NCI-H446 (cell line): ENCODE measurements around the gene PIK3R2.
"Not testable (repeated sequence)": the region's sequence is repeated elsewhere in the genome, so short reads cannot be mapped to it uniquely, and the experiment has no call there.

Experiments
- DNase-seq, 2 experiments: peaks; one replicate each; lab custom pipeline; 2025; lab: John Stamatoyannopoulos, UW

The PIK3R2 gene

DNA sequence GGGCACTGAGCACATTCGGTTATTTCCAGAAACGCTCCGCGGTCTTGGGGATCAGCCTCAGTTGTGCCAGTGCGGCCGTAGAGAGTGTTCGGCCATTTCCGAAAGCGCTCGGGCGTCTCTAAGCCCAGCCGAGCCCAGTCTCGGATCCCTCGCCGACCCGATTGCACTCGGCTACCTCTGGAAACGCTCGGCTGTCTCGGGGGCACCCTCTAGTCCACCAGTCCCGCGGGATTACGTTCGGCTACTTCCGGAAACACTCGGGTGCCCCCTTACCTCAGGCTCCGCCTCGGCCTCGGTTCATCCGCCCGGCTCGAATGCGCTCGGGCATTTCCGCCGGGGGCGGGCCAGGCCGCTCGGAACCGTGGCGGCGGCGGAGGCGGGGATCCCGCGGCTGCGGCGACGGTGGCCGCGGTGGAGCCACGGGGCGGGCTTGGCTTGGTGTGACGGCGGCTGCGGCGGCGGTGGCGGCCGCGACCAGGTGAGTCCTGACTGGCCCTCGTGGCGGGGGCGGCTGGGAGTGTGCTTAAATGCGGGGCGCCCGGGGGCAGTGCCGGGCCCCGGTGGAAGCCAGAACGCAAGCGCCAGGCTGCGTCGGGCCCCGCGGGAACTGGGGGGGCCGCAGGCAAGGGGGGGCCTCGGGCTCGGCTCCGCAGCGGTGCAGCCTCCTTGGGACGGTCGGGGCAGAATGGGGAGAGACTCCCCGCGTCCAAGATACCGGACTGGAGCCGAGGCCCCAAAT is at the start of gene PIK3R2:
Gene PIK3R2, plus strand, starts transcription at position 347 of the 739 bp plus-strand sequence. CDS start 2,717 bp downstream, outside the sequence.
- peak; percentile 99 to 100 for DNase-seq

DNA sequence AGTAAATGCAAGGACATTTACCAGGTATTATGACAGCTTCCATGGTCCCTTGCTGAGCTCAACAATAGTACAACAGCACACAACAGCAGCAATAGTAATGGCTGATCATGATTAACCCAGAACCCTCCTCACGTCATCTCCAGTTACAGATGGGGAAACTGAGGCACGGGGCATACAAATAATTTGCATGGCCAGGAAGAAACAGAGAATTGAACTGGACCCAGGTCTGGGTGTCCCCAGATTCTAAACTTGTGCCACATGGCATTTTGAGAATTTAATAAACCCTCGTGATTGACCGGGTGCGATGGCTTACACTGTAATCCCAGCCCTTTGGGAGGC is 48.2 kb upstream of the PIK3R2 start:
- no peak for DNase-seq

DNA sequence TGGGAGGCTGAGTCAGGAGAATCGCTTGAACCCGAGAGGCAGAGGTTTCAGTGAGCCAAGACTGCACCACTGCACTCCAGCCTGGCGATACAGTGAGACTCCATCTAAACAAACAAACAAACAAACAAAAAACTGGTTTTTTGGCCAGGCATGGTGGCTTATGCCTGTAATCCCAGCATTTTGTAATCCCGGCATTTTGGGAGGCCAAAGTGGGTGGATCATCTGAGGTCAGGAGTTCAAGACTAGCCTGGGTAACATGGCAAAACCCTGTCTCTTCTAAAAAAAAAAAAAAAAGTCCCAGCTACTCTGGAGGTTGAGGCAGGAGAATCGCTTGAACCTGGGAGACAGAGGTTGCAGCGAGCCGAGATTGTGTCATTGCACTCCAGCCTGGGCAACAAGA is 47.7 kb upstream of the PIK3R2 start:
- not testable (repeated sequence) for DNase-seq

DNA sequence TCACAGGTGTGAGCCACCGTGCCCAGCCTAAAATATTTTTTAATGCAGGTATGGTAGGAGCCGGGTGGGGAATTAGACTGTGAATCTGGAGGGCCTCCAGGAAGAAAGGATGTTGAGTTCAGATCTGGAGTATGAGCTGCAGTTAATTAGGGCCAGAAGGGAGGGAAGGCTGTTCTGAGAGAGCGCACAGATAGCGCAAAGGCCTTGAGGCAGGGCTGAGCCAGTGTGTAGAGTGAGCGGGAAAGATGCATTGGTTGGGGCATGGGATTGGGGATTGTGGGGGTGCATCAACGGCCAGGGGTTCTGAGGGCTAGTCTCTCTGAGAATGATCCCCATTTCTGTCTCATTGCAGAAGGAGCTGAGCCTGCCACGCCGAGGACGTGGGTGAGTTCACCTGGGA is 45.7 kb upstream of the PIK3R2 start:
- no peak for DNase-seq

DNA sequence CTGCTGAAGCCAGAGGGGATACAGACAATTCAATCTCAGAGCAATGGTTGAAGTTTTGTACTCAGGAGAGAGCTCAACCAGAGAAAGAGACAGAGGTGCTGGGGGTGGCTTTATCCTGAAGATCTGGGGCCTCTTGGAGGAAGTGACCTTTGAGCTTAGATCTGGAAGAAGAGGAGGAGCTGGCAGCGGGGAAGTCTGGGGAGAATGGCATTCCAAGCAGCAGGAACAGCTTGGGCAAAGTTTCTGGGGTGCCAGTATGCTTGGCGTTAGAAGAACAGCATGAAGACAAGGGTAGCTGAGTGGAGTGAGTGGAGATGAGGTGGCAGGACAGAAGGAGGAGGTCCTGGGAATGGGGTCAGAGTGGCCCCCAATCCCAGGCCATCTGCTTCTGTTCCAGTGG is 44.1 kb upstream of the PIK3R2 start:
- no peak for DNase-seq

DNA sequence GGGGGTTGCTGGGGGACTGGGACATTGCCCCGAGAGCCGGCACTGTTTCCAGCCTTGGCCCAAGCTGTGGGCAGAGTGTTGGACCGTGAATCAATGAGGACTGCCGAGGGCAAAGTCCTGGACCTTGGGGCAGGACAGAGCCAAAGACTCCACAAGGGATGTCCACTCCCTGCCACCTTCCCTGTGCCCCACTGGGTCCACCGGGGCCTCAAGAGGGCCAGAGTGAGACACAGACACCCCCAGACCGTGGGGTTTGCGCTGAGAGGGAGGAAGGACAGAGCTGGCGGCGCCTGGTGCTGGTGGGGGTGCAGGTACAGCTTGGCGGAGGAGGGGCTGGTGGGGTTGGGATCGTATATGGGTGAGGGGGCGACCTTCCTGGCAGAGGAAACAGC is 43.6 kb upstream of the PIK3R2 start:
- no peak for DNase-seq

DNA sequence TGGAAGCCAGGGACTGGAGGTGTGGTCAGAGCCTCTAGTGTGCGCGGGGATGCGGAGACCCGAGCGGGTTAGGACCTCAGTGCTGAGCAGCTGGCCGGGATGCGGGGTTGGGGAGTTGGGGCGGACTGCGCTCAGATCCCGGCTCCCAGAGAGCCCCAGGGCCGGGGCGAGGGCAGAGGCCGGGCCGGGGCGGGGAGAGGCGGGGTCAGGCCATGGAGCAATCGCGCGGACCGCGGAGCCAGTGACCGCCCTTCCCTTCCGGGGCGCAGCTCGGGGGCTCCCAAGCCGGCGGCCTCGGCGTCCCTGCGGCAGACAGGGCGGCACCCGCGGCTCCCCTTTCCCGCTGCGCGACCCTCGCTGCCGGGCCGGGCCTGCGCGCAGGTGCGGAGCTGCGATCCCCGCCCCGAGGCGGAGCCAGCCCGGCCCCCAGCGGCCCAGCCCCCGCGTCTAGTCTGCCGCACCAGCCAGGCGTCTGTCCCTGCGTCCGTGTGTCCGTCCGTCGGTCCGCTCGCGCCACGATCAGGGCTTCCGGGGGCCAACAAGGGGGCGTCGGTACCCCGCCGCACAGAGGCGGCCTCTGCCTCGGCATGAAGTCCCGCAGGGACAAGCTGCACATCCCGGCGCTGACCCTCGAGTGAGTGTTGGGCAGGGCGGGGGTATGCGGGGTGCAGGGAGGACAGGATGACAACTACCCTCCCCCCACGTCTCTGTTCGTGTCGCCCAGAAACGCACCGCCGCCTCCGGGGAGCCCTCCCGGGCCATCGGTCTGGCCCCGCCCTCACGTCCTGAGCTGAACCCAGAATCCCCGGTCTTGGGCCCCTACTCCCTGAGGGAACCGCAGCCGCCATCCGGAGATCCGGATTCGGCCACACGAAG is 43.0 kb upstream of the PIK3R2 start:
- DNase-seq, result no peak

DNA sequence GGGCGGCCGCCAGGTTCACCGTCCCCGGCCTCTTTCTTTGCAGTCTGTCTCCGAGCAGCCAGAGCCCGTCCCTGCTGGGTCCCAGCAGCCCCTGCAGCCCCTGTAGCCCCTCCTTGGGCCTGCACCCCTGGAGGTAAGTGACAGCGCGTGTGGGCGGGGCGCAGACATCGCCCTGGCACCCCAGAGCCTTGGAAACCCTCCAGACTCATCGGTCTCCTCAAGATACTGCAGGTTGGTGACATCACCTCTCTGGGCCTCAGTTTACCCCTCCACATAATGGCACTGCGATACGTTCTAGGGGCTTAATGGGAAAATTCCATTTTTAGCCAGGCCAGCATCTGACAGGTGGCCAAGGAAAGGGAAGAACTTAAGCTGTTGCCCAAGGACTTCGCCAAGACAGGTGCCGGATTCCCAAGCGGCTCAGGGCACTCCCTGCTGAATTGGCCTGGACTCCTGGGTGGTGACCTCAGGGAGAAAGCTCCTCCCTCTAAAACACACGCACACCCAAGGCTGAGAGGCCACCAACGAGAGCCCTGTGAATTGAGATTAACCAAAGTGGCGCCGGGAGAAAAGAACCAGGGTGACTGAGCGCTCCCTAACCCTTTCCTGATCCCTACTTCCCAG is 42.2 kb upstream of the PIK3R2 start:
- no peak for DNase-seq

DNA sequence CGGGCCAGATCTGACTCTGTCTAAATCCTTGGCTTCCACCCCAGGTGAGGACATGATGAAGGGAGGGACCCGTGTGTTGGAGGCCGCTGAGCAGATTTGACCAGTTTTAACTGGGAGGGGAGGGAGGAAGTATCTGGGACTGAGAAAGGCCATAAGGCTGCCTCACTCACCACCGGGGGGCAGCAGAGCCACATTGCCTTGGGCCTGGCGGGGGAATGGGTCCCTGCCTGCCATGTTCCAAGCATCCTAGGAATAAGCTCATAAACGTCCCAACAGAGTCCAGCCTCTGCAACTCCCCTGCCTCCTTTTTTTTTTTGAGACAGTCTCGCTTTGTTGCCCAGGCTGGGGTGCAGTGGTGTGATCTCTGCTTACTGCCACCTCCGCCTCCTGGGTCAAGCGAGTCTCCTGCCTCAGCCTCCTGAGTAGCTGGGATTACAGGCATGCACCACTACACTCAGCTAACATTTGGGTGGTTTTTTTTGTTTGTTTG is 39.9 kb upstream of the PIK3R2 start:
- DNase-seq, result peak; percentile 79 to 86

DNA sequence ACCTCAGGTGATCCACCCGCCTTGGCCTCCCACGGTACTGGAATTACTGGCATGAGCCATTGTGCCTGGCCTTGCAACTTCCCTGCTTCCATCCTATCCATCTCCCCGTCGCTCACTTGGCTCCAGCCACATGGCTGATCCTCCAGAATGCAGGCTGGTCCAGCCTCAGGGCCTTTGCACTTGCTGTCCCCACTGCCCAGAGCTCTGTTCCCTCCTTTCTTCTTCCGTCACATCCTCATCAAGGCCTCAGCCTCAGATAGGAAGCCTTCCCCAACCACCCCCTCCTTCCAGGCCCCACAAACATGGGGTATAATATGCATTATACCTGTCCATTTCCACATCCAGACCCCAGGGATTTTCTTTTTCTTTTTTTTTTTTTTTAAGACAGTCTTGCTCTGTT is 39.1 kb upstream of the PIK3R2 start:
- no peak for DNase-seq

DNA sequence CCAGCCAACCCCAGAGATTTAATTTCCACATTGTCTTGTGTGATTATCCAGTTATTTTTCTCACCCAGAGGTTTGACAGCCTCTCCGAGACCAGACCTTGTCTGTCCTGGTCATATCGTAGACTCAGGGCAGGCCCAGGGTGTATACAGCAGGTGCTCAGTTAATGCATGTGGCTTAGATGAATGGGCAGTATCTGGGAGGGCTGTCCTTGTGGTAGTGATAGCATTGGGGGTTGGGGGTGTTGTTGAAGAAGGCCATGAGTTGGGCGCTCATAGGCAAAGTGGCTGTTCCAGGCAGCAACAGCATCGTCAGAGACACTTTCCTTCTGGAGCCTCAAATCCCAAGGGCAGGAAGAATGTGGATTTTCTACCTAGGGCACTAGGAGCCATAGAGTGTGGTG is 38.5 kb upstream of the PIK3R2 start:
- DNase-seq, result no peak

DNA sequence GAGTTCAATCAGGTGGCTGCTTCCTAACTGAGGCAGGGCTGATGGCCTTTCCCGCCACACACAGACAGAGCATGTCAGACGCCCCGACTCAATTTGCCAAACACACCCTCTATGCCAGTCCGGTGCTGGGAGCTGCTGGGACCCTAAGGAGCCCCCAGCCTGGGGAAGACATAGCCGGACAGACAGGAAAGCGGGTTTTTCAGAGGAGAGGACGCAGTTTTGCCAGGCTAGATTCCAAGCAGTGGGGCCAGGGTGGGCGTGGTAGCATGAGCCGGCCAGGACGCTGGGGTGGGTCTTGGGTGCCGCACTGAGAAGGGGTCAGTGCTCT is 35.6 kb upstream of the PIK3R2 start:
- DNase-seq, result no peak

DNA sequence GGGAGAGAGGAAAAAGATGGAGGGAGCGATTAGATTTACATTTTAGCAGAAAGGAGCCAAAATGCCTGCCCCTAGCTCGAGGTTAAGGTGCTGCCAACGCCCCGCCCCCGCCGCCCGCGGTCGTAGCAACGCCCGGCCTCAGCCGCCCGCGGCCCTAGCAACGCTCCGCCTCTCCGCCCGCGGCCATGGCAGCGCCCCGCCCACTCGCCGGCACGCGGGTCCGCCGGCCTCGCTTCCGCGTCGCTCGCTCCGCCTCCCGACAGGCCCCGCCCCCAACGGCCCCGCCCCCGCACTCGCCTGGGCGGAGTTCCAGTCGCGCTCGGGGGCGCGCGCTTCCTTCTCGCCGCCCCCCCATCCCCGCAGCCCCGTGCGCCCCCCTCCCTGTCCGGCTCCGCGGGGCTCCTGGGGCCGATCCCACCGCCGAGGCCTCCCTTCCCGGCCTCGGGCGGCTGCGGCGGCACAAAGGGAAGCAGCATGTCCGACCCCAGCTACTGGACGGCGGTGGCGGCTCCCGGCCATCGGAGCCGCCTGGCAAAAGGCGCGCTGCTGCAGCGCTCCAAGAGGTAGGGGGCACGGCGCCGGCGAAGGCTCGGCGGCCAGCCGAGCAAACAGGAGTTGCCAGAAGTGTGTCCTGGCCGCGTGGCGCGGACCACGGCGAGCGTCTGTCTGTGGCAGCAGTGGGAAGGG is 35.1 kb upstream of the PIK3R2 start:
- DNase-seq, result peak; percentile 69 to 96

DNA sequence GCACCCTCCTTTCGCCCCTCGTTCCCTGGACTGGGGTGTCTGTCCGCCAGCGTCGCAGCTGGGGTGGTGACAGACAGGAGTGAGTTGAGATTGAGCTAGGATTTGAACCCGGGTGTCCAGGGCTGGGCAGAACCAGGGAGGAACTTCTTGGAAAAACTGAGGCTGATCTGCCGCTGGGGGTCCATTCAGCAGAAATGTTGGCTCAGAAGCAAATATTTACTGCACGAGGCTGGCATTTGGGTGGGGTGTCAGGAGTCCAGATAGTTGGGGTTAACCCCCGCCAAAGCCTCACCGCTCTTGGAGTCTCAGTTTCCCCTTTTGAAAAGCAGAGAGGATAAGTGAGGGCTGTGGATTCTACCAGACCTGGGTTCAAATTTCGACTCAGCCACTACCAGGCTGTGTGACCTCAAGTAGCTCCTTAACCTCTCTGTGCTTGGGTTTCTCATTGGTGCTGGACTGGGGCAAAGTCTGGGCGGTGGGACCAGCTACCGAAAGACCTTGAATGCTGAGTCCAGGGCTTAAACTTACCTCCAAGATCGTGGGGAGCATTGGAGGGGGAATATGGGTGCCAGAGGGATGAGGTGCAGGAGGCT is 34.4 kb upstream of the PIK3R2 start:
- DNase-seq, result no peak

DNA sequence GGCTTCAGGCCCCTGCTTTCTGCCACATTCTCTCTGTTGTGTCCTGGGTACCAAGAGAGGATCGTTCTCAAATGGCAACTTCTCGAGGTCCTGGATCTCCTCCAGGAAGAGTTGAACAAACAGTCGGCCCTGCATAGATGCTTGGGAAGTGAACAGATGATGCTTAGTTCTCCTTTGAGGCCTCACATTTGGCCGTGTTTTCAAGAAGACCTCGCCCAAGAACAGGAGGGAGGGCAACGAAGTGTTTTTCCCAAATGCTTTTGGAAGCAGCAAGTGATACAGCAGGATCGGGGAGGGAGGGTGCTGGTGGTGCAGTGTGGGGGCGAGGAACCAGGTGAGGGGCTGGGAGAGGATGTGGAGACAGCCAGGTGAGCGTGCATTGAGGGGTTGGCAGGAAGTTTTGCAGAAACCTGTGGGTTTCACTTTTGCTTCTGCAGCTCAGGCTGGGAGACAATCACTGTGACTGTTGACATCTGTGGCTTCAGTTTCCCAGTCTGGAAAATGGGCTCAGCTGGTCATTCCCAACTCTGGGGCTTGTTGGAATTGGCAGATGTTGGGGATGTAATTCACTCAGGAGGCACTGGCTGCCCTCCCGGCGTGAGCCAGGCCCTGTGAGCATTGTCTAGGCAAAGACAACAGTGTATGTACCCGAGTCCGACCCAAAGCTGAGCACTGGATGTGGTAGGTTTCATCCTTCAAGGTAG is 33.8 kb upstream of the PIK3R2 start:
- peak; percentile 18 to 85 for DNase-seq

DNA sequence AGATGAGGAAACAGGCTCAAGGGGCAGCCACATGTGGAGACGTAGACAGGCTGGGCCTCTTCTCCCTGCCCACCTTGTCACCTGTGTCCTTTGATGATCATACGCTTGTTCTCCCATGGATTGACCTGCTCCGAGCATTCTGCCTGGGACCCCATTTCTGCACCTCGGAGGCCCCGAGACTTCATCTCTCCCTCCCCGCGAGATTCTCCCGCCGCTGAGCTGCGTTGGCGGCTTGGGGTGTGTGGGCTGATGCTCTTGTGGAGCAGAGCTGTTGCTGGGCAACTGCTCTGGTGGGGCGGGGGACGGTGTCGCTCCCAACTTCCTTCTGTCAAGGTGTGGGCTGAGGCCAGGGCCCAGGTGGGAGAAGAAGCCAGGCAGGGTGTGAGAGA is 33.3 kb upstream of the PIK3R2 start:
- DNase-seq, result no peak

DNA sequence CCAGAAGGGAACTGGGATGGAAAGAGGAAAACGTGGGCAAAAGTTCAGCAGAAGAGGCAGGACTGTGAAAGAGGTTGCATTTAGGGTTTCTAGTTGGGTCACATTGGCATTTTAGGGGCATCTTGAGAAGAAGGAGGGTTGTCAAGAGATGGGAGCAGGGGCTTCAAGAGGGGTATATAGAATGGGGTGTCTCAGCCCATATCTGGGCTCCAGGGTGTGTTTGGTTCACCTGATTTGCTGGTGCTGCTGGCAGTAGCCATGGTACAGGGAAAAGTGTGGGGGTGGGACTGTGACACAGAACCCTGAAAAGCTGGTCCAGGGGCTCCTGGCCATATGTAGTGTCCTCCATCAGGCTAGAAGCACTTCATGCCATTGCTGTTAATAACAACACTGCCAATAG is 32.8 kb upstream of the PIK3R2 start:
- DNase-seq, result no peak

DNA sequence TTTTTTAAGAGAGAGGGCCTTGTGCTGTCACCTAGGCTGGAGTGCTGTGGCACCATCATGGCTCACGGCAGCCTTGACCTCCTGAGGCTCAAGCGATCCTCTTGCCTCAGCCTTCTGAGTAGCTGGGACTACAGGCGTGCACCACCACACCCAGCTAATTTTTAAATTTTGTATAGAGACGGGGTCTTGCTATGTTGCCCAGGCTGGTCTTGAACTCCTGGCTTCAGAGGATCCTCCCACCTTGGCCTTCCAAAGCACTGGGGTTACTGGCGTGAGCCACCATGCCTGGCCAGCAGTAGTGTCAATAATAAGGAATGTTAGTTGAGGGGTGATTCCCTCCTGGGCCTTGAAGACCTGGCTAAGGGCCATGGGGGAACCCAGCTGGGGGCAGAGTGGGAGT is 31.8 kb upstream of the PIK3R2 start:
- DNase-seq, result no peak

DNA sequence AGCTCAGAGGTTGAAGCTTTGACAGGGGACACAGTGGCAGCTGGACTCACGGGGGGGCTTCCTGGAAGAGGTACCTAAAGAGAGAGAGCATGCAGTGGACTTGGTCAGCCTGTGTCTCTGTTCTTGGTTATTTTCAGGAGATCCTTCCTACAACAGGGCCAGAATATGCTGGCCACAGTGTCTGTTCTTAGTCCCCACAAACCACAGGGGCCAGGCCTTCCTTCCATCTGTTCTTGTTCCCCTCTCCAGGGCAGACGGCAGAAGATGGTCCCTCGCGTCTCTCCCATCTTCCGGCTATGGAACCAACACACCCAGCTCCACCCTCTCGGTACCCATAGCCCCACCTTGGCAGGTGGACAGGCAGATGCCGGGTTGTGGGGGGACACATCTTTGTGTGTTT is 30.5 kb upstream of the PIK3R2 start:
- no peak for DNase-seq

DNA sequence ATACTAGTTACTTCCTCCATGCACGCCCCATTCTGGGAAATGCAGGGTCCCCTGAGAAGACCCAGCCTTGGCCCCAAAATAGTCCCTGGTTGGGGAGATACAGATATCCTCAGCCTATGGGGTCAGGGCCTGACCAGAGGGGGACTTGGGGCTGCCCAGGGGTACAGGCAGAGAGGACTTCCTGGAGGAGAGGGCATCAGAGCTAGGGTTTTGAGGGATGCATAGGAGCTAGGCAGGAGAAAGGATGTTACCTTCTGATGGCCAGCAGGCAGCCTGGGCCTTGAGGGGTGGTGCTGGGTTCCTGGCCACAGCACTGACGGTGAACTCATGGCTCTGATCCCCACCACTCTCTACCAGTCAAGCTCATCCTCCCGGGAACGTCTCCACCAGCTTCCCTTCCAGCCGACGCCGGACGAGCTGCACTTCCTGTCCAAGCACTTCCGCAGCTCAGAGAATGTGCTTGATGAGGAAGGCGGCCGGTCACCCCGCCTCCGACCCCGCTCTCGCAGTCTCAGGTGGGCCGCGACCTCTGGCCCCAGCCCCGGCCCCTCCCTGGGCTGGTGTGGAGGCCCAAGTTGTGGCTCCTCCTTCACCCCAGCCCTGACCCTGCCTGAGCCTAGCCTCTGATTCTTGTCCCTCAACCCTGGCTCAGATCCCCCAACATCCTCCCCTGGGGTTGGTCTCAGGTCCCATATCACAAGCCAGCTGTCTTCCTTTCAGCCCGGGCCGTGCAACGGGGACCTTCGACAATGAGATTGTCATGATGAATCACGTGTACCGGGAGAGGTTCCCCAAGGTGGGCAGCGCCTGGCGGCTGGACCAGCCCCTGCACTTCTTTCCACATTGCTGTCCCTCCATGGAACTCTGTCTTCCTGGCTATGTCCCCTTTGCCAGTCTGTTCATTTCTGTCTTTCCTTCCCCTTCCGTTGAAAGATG is 29.8 kb upstream of the PIK3R2 start:
- no peak for DNase-seq
